Endothelial cell of umbilical vein (primary cell): ENCODE data around the gene ITPKA. TPM values are rescaled to one million over a fixed set of nuclear protein-coding genes. Genes with fewer than 3 reads are reported as not detected.

Source experiments
- polyA plus RNA-seq, 4 experiments: library from polyadenylated mRNA; depleted of rRNA in 3 of 4; stranded (reverse) in 3 of 4; unstranded in 1 of 4; fragments of >200 nt; gene quantifications; 2 replicates each; pipeline versions ENCODE4 v1.2.1 to v1.2.3, GENCODE V29; 2011 to 2012; ENCODE audit warnings: missing spikeins in 1 of 4
- small RNA-seq: library from RNA; depleted of rRNA; stranded (forward); fragments of <200 nt; gene quantifications from one replicate; pipeline ENCODE3, GENCODE V24; 2012; ENCODE audit warnings: low replicate concordance, low read depth; ENCODE audit not compliant: insufficient read depth, insufficient read length
- total RNA-seq: library from RNA; stranded (reverse); gene quantifications from 2 replicates; pipeline ENCODE4 v1.2.3, GENCODE V29; 2021

ITPKA gene
- total and polyA plus RNA-seq, 2 donors (not counting 3 experiments of a cell fraction or from before 2014, with no cell fraction given) = 0.14 to 0.66 TPM

Small RNAs within 50 kb of the gene (small RNA-seq; reads per million reads assigned to genes)
- not detected for gene RNU6-1169P

Other genes with a start within 250 kb of the ITPKA start
- gene OIP5, start 161.3 kb upstream of the ITPKA start, total RNA-seq = 9.2 and 11.4 TPM in 2 replicates
- gene OIP5, start 161.3 kb upstream of the ITPKA start, polyA plus RNA-seq = 11.8 and 11.9 TPM in 2 replicates
- 101 and 109 TPM in 2 replicates for gene NUSAP1, start 161.0 kb upstream of the ITPKA start, total RNA-seq
- 42.5 and 43.0 TPM in 2 replicates for gene NUSAP1, start 161.0 kb upstream of the ITPKA start, polyA plus RNA-seq
- gene NDUFAF1, start 91.4 kb upstream of the ITPKA start, total RNA-seq = 18.0 and 19.1 TPM in 2 replicates
- gene NDUFAF1, start 91.4 kb upstream of the ITPKA start, polyA plus RNA-seq = 8.8 and 12.6 TPM in 2 replicates
- 36.8 and 40.6 TPM in 2 replicates for gene RTF1, start 76.8 kb upstream of the ITPKA start, total RNA-seq
- 15.8 and 19.2 TPM in 2 replicates for gene RTF1, start 76.8 kb upstream of the ITPKA start, polyA plus RNA-seq
- gene LTK, start 20.0 kb downstream of the ITPKA start, total RNA-seq = 0.15 and 0.21 TPM in 2 replicates
- gene LTK, start 20.0 kb downstream of the ITPKA start, polyA plus RNA-seq = 0.17 and 0.18 TPM in 2 replicates
- gene RPAP1, start 50.4 kb downstream of the ITPKA start, total RNA-seq = 40.0 and 41.3 TPM in 2 replicates
- gene RPAP1, start 50.4 kb downstream of the ITPKA start, polyA plus RNA-seq = 18.5 and 18.7 TPM in 2 replicates
- 14.5 and 18.8 TPM in 2 replicates for gene TYRO3, start 65.3 kb downstream of the ITPKA start, total RNA-seq
- gene TYRO3, start 65.3 kb downstream of the ITPKA start, polyA plus RNA-seq = 13.3 and 14.1 TPM in 2 replicates
- 34.0 and 36.5 TPM in 2 replicates for gene MGA, start 166.5 kb downstream of the ITPKA start, total RNA-seq
- gene MGA, start 166.5 kb downstream of the ITPKA start, polyA plus RNA-seq = 3.6 and 4.1 TPM in 2 replicates